BE2C (cell line): ENCODE results near the gene OMD.

ENCODE experiments used
- DNase-seq: peaks from one replicate; pipeline ENCODE4 v3.0.0-alpha.2; 2020
- H3K27me3 ChIP-seq: fragments of 250-450 bp; sonication (Bioruptor Pico); 2 replicates; pipeline ENCODE4 v1.5.1; 2020; ENCODE audit warnings: mild to moderate bottlenecking
- H3K36me3 ChIP-seq: fragments of 250-450 bp; sonication (Bioruptor Pico); 2 replicates; pipeline ENCODE4 v1.5.1; 2020; ENCODE audit warnings: mild to moderate bottlenecking
- H3K4me1 ChIP-seq: fragments of 250-450 bp; sonication (Bioruptor Pico); 2 replicates; pipeline ENCODE4 v1.5.1; 2020
- H3K4me3 ChIP-seq: 2 replicates; pipeline ENCODE4 v1.5.1; 2011; ENCODE audit warnings: low read depth, low read length
- H3K9me3 ChIP-seq: fragments of 250-450 bp; sonication (Bioruptor Pico); 2 replicates; pipeline ENCODE4 v1.5.1; 2020
- TF ChIP-seq, protein P1 (sequence below): IDR thresholded peaks from 2 replicates; pipeline ENCODE4 v1.5.1; 2012; ENCODE audit warnings: mild to moderate bottlenecking, low read depth, low read length

The OMD gene

DNA sequence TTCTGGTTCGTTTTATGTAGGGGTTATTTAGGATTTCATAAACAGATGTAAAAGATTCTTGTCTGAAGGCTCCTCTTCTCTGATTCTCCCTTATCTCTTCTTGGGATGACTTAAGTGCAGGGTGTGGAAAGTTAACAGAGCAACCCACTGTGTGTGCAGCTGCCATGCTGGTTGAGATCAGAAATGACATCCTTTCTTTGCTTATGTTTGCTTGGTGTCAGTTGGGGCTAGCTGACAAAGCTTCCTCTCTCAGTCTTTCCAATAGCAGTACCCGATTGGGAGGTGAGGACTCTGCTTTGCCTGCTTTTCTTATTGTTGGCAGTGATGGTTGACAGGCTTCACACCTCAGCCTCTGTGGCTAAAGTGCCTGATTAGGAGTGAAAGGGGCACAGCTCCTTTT is 46.4 kb downstream of the OMD start:
- Histone ChIP-seq H3K27me3 (no peaks in the 10 kb centered on the region), H3K9me3 (no peaks in the 10 kb centered on the region), H3K4me1 (peaks cover 14% of the 10 kb centered on the region), H3K36me3 (no peaks in the 10 kb centered on the region), H3K4me3 (no peak overlapping the region)
- no peak for DNase-seq
- TF ChIP-seq, protein P1, sequence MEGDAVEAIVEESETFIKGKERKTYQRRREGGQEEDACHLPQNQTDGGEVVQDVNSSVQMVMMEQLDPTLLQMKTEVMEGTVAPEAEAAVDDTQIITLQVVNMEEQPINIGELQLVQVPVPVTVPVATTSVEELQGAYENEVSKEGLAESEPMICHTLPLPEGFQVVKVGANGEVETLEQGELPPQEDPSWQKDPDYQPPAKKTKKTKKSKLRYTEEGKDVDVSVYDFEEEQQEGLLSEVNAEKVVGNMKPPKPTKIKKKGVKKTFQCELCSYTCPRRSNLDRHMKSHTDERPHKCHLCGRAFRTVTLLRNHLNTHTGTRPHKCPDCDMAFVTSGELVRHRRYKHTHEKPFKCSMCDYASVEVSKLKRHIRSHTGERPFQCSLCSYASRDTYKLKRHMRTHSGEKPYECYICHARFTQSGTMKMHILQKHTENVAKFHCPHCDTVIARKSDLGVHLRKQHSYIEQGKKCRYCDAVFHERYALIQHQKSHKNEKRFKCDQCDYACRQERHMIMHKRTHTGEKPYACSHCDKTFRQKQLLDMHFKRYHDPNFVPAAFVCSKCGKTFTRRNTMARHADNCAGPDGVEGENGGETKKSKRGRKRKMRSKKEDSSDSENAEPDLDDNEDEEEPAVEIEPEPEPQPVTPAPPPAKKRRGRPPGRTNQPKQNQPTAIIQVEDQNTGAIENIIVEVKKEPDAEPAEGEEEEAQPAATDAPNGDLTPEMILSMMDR = no peak

DNA sequence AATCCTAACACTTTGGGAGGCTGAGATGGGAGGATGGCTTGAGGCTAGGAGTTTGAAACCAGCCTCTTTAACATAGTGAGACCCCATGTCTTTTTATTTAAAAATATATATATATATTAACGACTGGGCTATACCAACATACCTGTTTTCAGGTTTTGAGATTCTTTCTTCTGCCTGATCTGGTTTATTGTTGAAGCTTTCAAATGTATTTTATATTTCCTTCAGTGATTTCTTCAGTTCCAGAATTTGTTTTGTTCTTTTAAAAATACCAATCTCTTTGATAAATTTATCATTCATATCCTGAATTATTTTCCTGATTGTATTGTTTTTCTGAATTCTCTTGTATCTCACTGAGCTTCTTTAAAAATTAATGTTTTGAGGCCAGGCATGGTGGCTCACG is 51.1 kb downstream of the OMD start:
- no peaks in the 10 kb centered on the region for H3K9me3 ChIP-seq
- TF ChIP-seq, protein P1 = no peak
- DNase-seq = no peak
- peaks cover 5% of the 10 kb centered on the region for H3K4me1 ChIP-seq
- no peaks in the 10 kb centered on the region for H3K27me3 ChIP-seq
- H3K4me3 ChIP-seq = no peak overlapping the region
- H3K36me3 ChIP-seq = no peaks in the 10 kb centered on the region

DNA sequence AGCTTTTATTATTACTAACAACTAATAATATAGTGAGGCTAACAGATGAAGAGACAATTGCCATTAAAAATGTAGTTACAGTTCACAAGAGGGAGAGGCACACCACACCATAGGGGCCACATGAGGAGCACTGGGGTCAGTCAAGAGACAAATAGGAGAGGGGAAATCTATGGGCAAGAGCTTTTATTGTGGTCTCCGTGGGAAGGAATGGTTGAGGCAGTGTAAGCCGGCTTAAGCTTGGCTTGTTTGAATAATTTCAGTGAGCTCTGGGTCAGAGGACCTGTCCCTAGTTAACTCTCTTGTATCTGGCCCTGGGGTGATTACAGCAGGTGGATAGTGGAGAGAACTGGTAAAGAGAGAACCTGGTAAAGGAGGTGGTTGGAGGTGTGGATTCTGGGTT is 55.2 kb downstream of the OMD start:
- TF ChIP-seq, protein P1 = no peak
- Histone ChIP-seq H3K9me3 (no peaks in the 10 kb centered on the region), H3K27me3 (no peaks in the 10 kb centered on the region), H3K36me3 (no peaks in the 10 kb centered on the region; the same call in 1 of the 2 replicates), H3K4me1 (no peaks in the 10 kb centered on the region), H3K4me3 (no peak overlapping the region)
- DNase-seq = no peak
